ENCODE data around the gene PABPC3. TPM values are rescaled to one million over a fixed set of nuclear protein-coding genes. Genes with fewer than 3 reads are reported as not detected.
A peak's percentile ranks its signal among the peaks of the same experiment; 100 is the strongest.

The PABPC3 gene
- polyA plus RNA-seq (2013, experiment 1 of 2), result 0.50 TPM
- polyA plus RNA-seq (2013, experiment 2 of 2), result 0.44 TPM

GRCh38 chr13:25095851-25096453 lies at the start of gene PABPC3:
TSS of gene PABPC3 (plus strand) at chr13:25096136. CDS start at chr13:25096199, 63 bp downstream.
- Histone ChIP-seq H3K27ac (ENCODE audit: low read depth, low read length) (no peak within 1 kb of the TSS), H3K4me3 (ENCODE audit: low read length) (no peak within 1 kb of the TSS)
- 97% methylated on average over 50 of the region's 50 CpGs for WGBS

GRCh38 chr13:25046274-25046984 lies 49.5 kb upstream of the PABPC3 start:
- peaks cover 32% of the 10 kb centered on the region for H3K27me3 ChIP-seq (ENCODE audit: insufficient read depth, low read length)
- H3K9me3 ChIP-seq (ENCODE audit: insufficient read depth, low read depth, low read length), result peaks cover 4% of the 10 kb centered on the region
- 18% methylated on average over 23 of the region's 24 CpGs for WGBS

More at GRCh38 chr13:25095851-25096453, at the start of gene PABPC3:
- H3K36me3 ChIP-seq (ENCODE audit: insufficient read depth, low read length), result no peaks in the 10 kb centered on the region
- no peaks in the 10 kb centered on the region for H3K27me3 ChIP-seq (ENCODE audit: insufficient read depth, low read length)
- H3K4me1 ChIP-seq (ENCODE audit: insufficient read depth, low read length), result no peaks in the 10 kb centered on the region
- H3K9ac ChIP-seq (ENCODE audit: low read depth, low read length), result no peak within 1 kb of the TSS
- H3K9me3 ChIP-seq (ENCODE audit: insufficient read depth, low read depth, low read length), result no peaks in the 10 kb centered on the region

GRCh38 chr13:25046985-25047511 lies 48.9 kb upstream of the PABPC3 start:
- Histone ChIP-seq H3K9me3 (ENCODE audit: insufficient read depth, low read depth, low read length) (peaks cover 4% of the 10 kb centered on the region), H3K9ac (ENCODE audit: low read depth, low read length) (peak overlapping the region; percentile 15; the same call in 1 of the 2 replicates), H3K4me1 (ENCODE audit: insufficient read depth, low read length) (0 out of 2 replicates have a peak, but pooled peaks cover 3% of the 10 kb centered on the region), H3K36me3 (ENCODE audit: insufficient read depth, low read length) (no peaks in the 10 kb centered on the region), H3K4me3 (ENCODE audit: low read length) (peak overlapping the region; percentile 70), H3K27me3 (ENCODE audit: insufficient read depth, low read length) (peaks cover 32% of the 10 kb centered on the region), H3K27ac (ENCODE audit: low read depth, low read length) (no peak overlapping the region)
- 1% methylated on average over 36 of the region's 39 CpGs for WGBS

More at GRCh38 chr13:25046274-25046984, 49.5 kb upstream of the PABPC3 start:
- Histone ChIP-seq H3K4me3 (ENCODE audit: low read length) (peak overlapping the region; percentile 70), H3K9ac (ENCODE audit: low read depth, low read length) (0 out of 2 replicates have a peak overlapping the region, but pooled peaks have one; percentile 15), H3K36me3 (ENCODE audit: insufficient read depth, low read length) (no peaks in the 10 kb centered on the region), H3K4me1 (ENCODE audit: insufficient read depth, low read length) (0 out of 2 replicates have a peak, but pooled peaks cover 3% of the 10 kb centered on the region), H3K27ac (ENCODE audit: low read depth, low read length) (no peak overlapping the region)

GRCh38 chr13:25051065-25051464 lies 44.9 kb upstream of the PABPC3 start:
- Histone ChIP-seq H3K4me1 (ENCODE audit: insufficient read depth, low read length) (0 out of 2 replicates have a peak, but pooled peaks cover 3% of the 10 kb centered on the region), H3K27me3 (ENCODE audit: insufficient read depth, low read length) (peaks cover 20% of the 10 kb centered on the region), H3K4me3 (ENCODE audit: low read length) (no peak overlapping the region), H3K36me3 (ENCODE audit: insufficient read depth, low read length) (no peaks in the 10 kb centered on the region), H3K9me3 (ENCODE audit: insufficient read depth, low read depth, low read length) (peaks cover 4% of the 10 kb centered on the region), H3K27ac (ENCODE audit: low read depth, low read length) (no peak overlapping the region), H3K9ac (ENCODE audit: low read depth, low read length) (no peak overlapping the region)
- WGBS, result no CpG with 5 or more reads among the region's 1 CpG

- Histone ChIP-seq H3K27me3 (ENCODE audit: insufficient read depth, low read length) (no peaks in the 10 kb centered on the region), H3K27ac (ENCODE audit: low read depth, low read length) (no peak overlapping the region), H3K4me1 (ENCODE audit: insufficient read depth, low read length) (no peaks in the 10 kb centered on the region), H3K36me3 (ENCODE audit: insufficient read depth, low read length) (no peaks in the 10 kb centered on the region), H3K9ac (ENCODE audit: low read depth, low read length) (no peak overlapping the region), H3K4me3 (ENCODE audit: low read length) (no peak overlapping the region), H3K9me3 (ENCODE audit: insufficient read depth, low read depth, low read length) (peaks cover 7% of the 10 kb centered on the region; the same call in 1 of the 2 replicates)
- WGBS, result 100% methylated on average over 1 of the region's 1 CpG
Measured at GRCh38 chr13:25059166-25059565, 36.8 kb upstream of the PABPC3 start.

GRCh38 chr13:25059958-25060357 lies 36.0 kb upstream of the PABPC3 start:
- Histone ChIP-seq H3K4me1 (ENCODE audit: insufficient read depth, low read length) (no peaks in the 10 kb centered on the region), H3K9me3 (ENCODE audit: insufficient read depth, low read depth, low read length) (peaks cover 7% of the 10 kb centered on the region; the same call in 1 of the 2 replicates), H3K36me3 (ENCODE audit: insufficient read depth, low read length) (no peaks in the 10 kb centered on the region), H3K27me3 (ENCODE audit: insufficient read depth, low read length) (no peaks in the 10 kb centered on the region), H3K9ac (ENCODE audit: low read depth, low read length) (no peak overlapping the region), H3K4me3 (ENCODE audit: low read length) (no peak overlapping the region), H3K27ac (ENCODE audit: low read depth, low read length) (no peak overlapping the region)
- 82% methylated on average over 7 of the region's 7 CpGs for WGBS

- H3K9ac ChIP-seq (ENCODE audit: low read depth, low read length), result no peak overlapping the region
- no peak overlapping the region for H3K4me3 ChIP-seq (ENCODE audit: low read length)
- peaks cover 12% of the 10 kb centered on the region for H3K4me1 ChIP-seq (ENCODE audit: insufficient read depth, low read length)
- peaks cover 7% of the 10 kb centered on the region; the same call in 1 of the 2 replicates for H3K9me3 ChIP-seq (ENCODE audit: insufficient read depth, low read depth, low read length)
- no peak overlapping the region for H3K27ac ChIP-seq (ENCODE audit: low read depth, low read length)
- no peaks in the 10 kb centered on the region for H3K27me3 ChIP-seq (ENCODE audit: insufficient read depth, low read length)
- WGBS, result 88% methylated on average over 5 of the region's 5 CpGs
- no peaks in the 10 kb centered on the region for H3K36me3 ChIP-seq (ENCODE audit: insufficient read depth, low read length)
Measured at GRCh38 chr13:25062479-25062878, 33.5 kb upstream of the PABPC3 start.

GRCh38 chr13:25064396-25064795 lies 31.5 kb upstream of the PABPC3 start:
- Histone ChIP-seq H3K4me1 (ENCODE audit: insufficient read depth, low read length) (peaks cover 17% of the 10 kb centered on the region), H3K27ac (ENCODE audit: low read depth, low read length) (no peak overlapping the region), H3K36me3 (ENCODE audit: insufficient read depth, low read length) (no peaks in the 10 kb centered on the region), H3K27me3 (ENCODE audit: insufficient read depth, low read length) (no peaks in the 10 kb centered on the region), H3K9ac (ENCODE audit: low read depth, low read length) (no peak overlapping the region), H3K4me3 (ENCODE audit: low read length) (no peak overlapping the region), H3K9me3 (ENCODE audit: insufficient read depth, low read depth, low read length) (peaks cover 5% of the 10 kb centered on the region; the same call in 1 of the 2 replicates)

GRCh38 chr13:25065974-25066770 lies 29.8 kb upstream of the PABPC3 start:
- Histone ChIP-seq H3K27ac (ENCODE audit: low read depth, low read length) (no peak overlapping the region), H3K36me3 (ENCODE audit: insufficient read depth, low read length) (no peaks in the 10 kb centered on the region), H3K4me3 (ENCODE audit: low read length) (no peak overlapping the region), H3K4me1 (ENCODE audit: insufficient read depth, low read length) (peaks cover 30% of the 10 kb centered on the region), H3K27me3 (ENCODE audit: insufficient read depth, low read length) (no peaks in the 10 kb centered on the region), H3K9ac (ENCODE audit: low read depth, low read length) (no peak overlapping the region), H3K9me3 (ENCODE audit: insufficient read depth, low read depth, low read length) (peaks cover 3% of the 10 kb centered on the region; the same call in 1 of the 2 replicates)
- 96% methylated on average over 7 of the region's 8 CpGs for WGBS

GRCh38 chr13:25067064-25067463 lies 28.9 kb upstream of the PABPC3 start:
- peak overlapping the region; percentile 24; the same call in 1 of the 2 replicates for H3K27ac ChIP-seq (ENCODE audit: low read depth, low read length)
- H3K4me3 ChIP-seq (ENCODE audit: low read length), result no peak overlapping the region
- 34% methylated on average over 3 of the region's 3 CpGs for WGBS
- no peak overlapping the region for H3K9ac ChIP-seq (ENCODE audit: low read depth, low read length)
- peaks cover 3% of the 10 kb centered on the region; the same call in 1 of the 2 replicates for H3K9me3 ChIP-seq (ENCODE audit: insufficient read depth, low read depth, low read length)
- H3K27me3 ChIP-seq (ENCODE audit: insufficient read depth, low read length), result no peaks in the 10 kb centered on the region
- peaks cover 30% of the 10 kb centered on the region for H3K4me1 ChIP-seq (ENCODE audit: insufficient read depth, low read length)
- H3K36me3 ChIP-seq (ENCODE audit: insufficient read depth, low read length), result no peaks in the 10 kb centered on the region

All from HUES64 (cell line).